Measurements from ENCODE around the gene C1QTNF6.

GRCh38 chr22:37182101-37182948, 5.7 kb downstream of the C1QTNF6 start:
- TF ChIP-seq POLR2A (IDR thresholded peaks at IDR 0.05; ENCODE audit: low read length) (no peak), GATA1 (IDR thresholded peaks at IDR 0.05; ENCODE audit: low read depth, low read length) (no peak)
